ENCODE data around the gene BLM.
"Not testable (repeated sequence)": the region's sequence is repeated elsewhere in the genome, so short reads cannot be mapped to it uniquely, and the experiment has no call there.

The BLM gene

DNA sequence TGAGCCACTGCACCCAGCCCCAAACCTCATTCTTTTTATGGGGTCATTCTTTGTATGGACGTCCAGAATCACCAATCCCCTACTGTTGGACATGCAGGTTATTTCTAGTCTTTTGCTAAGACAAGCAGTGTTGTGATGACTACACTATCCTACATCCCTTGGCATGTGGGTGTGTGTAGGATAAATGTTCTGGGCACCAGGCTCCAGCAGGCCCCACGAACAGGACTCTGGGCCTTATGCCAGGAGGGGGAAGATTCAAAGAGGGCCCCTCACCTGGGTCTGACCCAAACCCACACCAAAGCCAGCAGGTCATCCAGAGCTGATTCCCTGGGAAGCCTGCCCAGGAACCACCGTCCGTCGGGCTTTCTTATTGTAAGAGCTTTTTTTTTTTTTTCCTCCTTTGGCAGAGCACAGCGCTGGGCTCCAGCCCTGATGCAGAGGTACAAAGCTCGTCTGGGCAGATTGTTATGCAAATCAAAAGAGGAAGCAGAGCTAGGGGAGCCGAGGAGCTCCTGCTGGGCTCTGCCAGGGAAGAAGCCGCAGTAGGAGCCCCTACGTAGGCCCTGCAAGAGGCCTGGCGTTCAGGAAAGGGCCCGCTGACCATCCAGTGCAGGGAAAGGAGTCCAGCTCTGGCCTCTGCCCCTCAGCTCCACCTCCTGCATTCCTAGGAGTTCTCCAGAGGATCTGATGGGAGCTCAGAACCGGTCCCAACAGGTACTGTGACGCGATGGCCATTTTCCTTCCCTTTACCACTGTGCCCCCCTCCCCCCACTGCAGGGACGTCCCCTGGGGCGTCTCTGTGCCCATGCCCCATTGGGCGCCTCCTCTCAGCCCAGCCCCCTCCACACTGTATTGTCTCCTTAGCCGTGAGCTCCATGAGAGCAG, 122.3 kb downstream of the BLM start:
- DNase-seq (ENCODE audit: low spot score): peak; percentile 74
- in situ Hi-C loops (cut with MboI; ENCODE audit: low sequenced_read_pairs, unreplicated experiment): no loop called here
- TF ChIP-seq, protein P1, sequence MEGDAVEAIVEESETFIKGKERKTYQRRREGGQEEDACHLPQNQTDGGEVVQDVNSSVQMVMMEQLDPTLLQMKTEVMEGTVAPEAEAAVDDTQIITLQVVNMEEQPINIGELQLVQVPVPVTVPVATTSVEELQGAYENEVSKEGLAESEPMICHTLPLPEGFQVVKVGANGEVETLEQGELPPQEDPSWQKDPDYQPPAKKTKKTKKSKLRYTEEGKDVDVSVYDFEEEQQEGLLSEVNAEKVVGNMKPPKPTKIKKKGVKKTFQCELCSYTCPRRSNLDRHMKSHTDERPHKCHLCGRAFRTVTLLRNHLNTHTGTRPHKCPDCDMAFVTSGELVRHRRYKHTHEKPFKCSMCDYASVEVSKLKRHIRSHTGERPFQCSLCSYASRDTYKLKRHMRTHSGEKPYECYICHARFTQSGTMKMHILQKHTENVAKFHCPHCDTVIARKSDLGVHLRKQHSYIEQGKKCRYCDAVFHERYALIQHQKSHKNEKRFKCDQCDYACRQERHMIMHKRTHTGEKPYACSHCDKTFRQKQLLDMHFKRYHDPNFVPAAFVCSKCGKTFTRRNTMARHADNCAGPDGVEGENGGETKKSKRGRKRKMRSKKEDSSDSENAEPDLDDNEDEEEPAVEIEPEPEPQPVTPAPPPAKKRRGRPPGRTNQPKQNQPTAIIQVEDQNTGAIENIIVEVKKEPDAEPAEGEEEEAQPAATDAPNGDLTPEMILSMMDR (IDR thresholded peaks at IDR 0.05; ENCODE audit: borderline replicate concordance, control extremely low read depth, extremely low read depth, insufficient read depth, missing control alignments): no peak

DNA sequence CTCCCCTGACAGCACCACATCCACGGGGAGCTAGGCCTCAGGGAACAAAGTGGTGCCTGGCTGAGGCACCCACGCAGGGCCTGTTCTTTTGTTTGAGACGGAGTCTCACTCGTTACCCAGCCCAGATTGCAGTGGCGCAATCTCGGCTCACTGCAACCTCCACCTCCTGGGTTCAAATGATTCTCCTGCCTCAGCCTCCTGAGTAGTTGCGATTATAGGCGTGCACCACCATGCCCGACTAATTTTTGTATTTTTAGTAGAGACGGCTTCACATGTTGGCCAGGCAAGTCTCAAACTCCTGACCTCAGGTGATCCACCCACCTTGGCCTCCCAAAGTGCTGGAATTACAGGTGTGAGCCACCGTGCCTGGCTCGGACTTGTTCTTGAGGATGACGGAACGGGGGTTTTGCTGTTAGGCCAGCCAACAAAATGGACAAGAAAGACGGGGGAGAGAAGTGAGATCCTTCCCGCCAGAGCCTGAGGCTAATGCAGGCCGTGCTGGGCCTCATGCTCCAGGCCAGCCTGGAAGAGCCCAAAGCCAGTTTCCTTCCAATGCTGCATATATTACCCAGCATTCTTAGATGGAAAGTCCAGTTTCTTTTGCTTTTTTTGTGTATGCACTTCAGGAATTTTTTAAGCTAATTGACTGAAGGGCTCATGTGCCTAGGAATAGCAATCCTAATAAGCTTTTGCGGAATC, 123.2 kb downstream of the BLM start:
- in situ Hi-C loops (cut with MboI; ENCODE audit: low sequenced_read_pairs, unreplicated experiment): no loop called here
- TF ChIP-seq, protein P1 (IDR thresholded peaks at IDR 0.05; ENCODE audit: borderline replicate concordance, control extremely low read depth, extremely low read depth, insufficient read depth, missing control alignments): no peak
- DNase-seq (ENCODE audit: low spot score): no peak

DNA sequence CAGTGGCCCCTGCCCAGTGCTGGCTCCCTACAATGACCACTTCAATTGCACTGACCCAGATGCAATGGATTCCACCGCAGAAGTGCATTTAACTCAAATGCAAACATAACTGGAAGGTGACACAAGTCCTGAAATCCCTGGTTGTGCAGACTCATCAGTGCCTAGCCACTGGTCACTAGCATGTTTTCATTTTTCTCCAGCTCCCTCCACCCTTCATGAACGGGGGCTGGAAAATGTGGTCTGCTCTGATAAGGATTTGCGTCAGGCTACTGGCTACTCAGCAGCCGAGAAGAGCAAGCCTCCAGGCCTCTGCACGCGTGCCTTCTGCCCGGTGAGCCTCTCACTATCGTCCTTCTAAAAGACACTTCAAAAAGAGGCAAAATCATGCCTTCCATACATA, 123.8 kb downstream of the BLM start:
- in situ Hi-C loops (cut with MboI; ENCODE audit: low sequenced_read_pairs, unreplicated experiment): no loop called here
- DNase-seq (ENCODE audit: low spot score): no peak
- TF ChIP-seq, protein P1 (IDR thresholded peaks at IDR 0.05; ENCODE audit: borderline replicate concordance, control extremely low read depth, extremely low read depth, insufficient read depth, missing control alignments): no peak

DNA sequence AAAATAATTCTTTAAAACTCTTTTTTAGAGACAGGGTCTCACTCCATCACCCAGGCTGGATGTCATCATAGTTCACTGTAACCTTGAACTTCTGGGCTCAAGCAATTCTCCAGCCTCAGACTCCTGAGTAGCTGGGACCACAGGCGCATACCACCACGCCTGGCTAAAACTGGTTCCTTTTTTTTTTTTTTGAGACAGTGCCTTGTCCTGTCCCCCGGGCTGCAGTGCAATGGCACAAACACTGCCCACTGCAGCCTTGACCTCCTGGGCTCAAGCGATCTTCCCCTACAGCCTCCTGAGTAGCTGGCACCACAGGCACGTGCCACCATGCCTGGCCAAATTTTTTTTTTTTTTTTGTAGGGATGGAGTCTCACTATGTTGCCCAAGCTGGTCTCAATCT, 127.5 kb downstream of the BLM start:
- TF ChIP-seq, protein P1 (IDR thresholded peaks at IDR 0.05; ENCODE audit: borderline replicate concordance, control extremely low read depth, extremely low read depth, insufficient read depth, missing control alignments): no peak
- in situ Hi-C loops (cut with MboI; ENCODE audit: low sequenced_read_pairs, unreplicated experiment): no loop called here
- DNase-seq (ENCODE audit: low spot score): no peak

DNA sequence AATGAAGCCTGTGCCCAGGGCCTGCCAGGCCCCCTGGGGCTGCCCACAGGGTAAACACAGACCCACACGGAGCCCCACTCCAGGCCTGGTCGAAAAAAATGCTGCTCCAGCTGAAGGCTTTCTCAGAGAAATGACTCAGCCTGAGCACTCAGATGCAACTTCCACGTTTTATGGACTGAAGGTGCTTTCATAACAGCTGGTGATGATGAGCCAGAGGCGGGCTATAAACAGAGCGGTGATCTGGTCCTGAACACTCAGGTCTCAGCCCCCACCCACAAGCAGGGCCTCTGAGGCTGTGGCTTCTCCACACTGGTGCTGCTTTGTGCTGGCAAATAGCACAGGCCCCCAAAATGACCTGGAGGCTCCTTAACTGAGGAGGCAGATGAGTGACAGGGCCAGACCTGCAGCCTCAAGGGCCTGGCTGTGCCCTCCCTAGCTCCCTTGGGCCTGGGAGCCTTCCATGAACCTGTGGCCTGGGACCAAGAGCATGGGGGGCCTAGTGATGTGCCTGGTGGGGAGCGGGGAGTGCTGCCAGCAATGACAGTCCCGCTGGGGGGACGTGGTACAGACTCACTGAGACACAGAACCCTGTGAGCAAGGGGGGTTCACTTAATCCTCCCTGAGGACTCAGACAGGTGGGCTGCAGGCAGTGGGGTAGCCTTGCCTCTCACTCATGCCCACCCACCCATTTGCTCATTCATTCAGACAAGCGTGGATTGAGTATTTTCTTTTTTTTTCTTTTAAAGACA, 128.2 kb downstream of the BLM start:
- DNase-seq (ENCODE audit: low spot score): peak; percentile 74
- in situ Hi-C loops (cut with MboI; ENCODE audit: low sequenced_read_pairs, unreplicated experiment): no loop called here
- TF ChIP-seq, protein P1 (IDR thresholded peaks at IDR 0.05; ENCODE audit: borderline replicate concordance, control extremely low read depth, extremely low read depth, insufficient read depth, missing control alignments): no peak

DNA sequence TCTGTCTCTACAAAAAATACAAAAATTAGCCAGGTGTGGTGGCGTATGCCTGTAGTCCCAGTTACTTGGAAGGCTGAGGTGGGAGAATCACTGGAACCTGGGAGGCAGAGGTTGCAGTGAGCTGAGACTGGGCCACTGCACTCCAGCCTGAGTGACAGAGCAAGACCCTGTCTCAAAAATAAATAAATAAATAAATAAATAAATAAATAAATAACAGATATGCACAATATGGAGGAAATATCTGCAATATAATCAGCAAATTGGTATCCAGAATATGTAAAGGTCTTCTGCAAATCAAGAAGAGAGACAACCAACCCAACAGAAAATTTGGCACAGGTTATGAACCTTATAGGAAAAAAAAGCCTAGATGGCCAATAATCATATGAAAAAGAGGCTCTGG, 132.3 kb downstream of the BLM start:
- in situ Hi-C loops (cut with MboI; ENCODE audit: low sequenced_read_pairs, unreplicated experiment); DNase-seq (ENCODE audit: low spot score): not testable (repeated sequence)
